NT2/D1 (cell line): Measurements from ENCODE around the gene CALB2.

Experiments
- SUZ12 ChIP-seq: IDR thresholded peaks from 2 replicates; pipeline ENCODE4 v1.6.1; 2011; ENCODE audit not compliant: insufficient read length, insufficient read depth; ENCODE audit errors: extremely low read depth
- YY1 ChIP-seq: IDR thresholded peaks from 2 replicates; pipeline ENCODE4 v1.6.1; 2011; ENCODE audit not compliant: insufficient read length, insufficient read depth
- ZNF274 ChIP-seq: IDR thresholded peaks from 2 replicates; pipeline ENCODE4 v1.6.1; 2011; ENCODE audit warnings: mild to moderate bottlenecking, low read depth, low read length

GRCh38 chr16:71429581-71429980 is 71.1 kb downstream of the CALB2 start:
- TF ChIP-seq ZNF274 (no peak), YY1 (no peak), SUZ12 (no peak)
